Ovary (tissue), 9 donors: ENCODE results near the gene MSH3. TPM values are rescaled to one million over a fixed set of nuclear protein-coding genes. Genes with fewer than 3 reads are reported as not detected.

Experiments used
- DNase-seq, 5 donors: peaks; one replicate each; pipeline ENCODE4 v3.0.0-alpha.2; 2019 to 2020
- H3K27ac ChIP-seq, 2 donors: fragments of 200-600 bp; one replicate each; pipeline versions ENCODE4 v1.5.1 to v1.8.0; 2019 to 2022
- H3K27me3 ChIP-seq: fragments of 200-600 bp; one replicate; pipeline ENCODE4 v1.8.0; 2022
- H3K36me3 ChIP-seq: fragments of 200-600 bp; sonication (generic); one replicate; pipeline ENCODE4 v1.5.1; 2019
- H3K4me1 ChIP-seq: one replicate; pipeline ENCODE4 v1.8.1; 2013; ENCODE audit warnings: mild to moderate bottlenecking, moderate library complexity; ENCODE audit not compliant: insufficient read depth
- H3K4me3 ChIP-seq: fragments of 200-600 bp; sonication (generic); one replicate; pipeline ENCODE4 v1.5.1; 2017
- H3K9me3 ChIP-seq, 2 donors: fragments of 200-600 bp in 1 of 2; sonication (generic) in 1 of 2; one replicate each; pipeline versions ENCODE4 v1.5.1 to v1.8.1; 2013 to 2019; ENCODE audit warnings: mild to moderate bottlenecking in 1 of 2, moderate library complexity in 1 of 2
- EP300 ChIP-seq: sonication (generic); formaldehyde crosslinking; IDR thresholded peaks from one replicate; pipeline ENCODE4 v1.6.1; 2017; ENCODE audit warnings: antibody characterized with exemption
- POLR2A ChIP-seq: fragments of 450-650 bp; IDR thresholded peaks from one replicate; pipeline ENCODE4 v1.6.1; 2017; ENCODE audit warnings: antibody characterized with exemption, mild to moderate bottlenecking, moderate library complexity
- WGBS, 3 donors: extraction: QIAGEN DNeasy Blood & Tissue Kit in 1 of 3; methylation state at CpG; one replicate each; pipeline versions ENCODE4 v1.1.5 to v1.1.7; 2013 to 2017; 5-methylcytosine and 5-hydroxymethylcytosine counted together
- intact Hi-C, 4 donors: fragments of 100-400 bp; cut with DNase I; formaldehyde crosslinking; loops; one replicate each; pipeline versions ENCODE4 v1.11.0 to v1.15.1; 2022 to 2023
- polyA plus RNA-seq, 2 donors: library from polyadenylated mRNA; stranded (reverse); fragments of 200-250 nt in 1 of 2; fragments of 350-450 nt in 1 of 2; fragmentation: Illumina TruSeq in 1 of 2; extraction: RNeasy Lipid Tissue Mini Kit (QIAGEN cat#74804) in 1 of 2; gene quantifications; one replicate each; pipeline ENCODE4 v1.2.3, GENCODE V29; 2013 to 2014
- total RNA-seq, 7 donors: library from RNA; depleted of rRNA in 2 of 7; stranded (reverse); fragments of >200 nt in 2 of 7; fragmentation: NEBNext Ultra II Directional in 3 of 7; extraction: Animal tissue kit (Norgen Biotek cat#: 25700) in 3 of 7; gene quantifications; one replicate each; pipeline versions ENCODE4 v1.1.0 to v1.2.4, GENCODE V29; 2016 to 2023
- TF ChIP-seq, protein P1 (sequence below), 3 donors: fragments of 450-650 bp in 2 of 3; fragments of 200-600 bp in 1 of 3; IDR thresholded peaks; one replicate each; pipeline versions ENCODE4 v1.5.1 to v1.8.0; 2016 to 2022; ENCODE audit warnings: antibody characterized with exemption in 3 of 3, mild to moderate bottlenecking in 1 of 3
- donor health status: DM: no; HTN: no; CAD: no; lungs with moderate emphysema.
- donor health status: DM: no; HTN: no; CAD: no.
- donor health status: Bipolar disorder and iron deficiency.
- donor health status: DM: yes; HTN: yes; CAD: no.
- donor health status: DM: no; HTN: no; CAD: no.
- donor health status: DM: yes; HTN: yes; CAD: no.

MSH3 gene
- total and polyA plus RNA-seq, 9 donors, result 5.1 to 17.0 (median 13.1) TPM

DNA sequence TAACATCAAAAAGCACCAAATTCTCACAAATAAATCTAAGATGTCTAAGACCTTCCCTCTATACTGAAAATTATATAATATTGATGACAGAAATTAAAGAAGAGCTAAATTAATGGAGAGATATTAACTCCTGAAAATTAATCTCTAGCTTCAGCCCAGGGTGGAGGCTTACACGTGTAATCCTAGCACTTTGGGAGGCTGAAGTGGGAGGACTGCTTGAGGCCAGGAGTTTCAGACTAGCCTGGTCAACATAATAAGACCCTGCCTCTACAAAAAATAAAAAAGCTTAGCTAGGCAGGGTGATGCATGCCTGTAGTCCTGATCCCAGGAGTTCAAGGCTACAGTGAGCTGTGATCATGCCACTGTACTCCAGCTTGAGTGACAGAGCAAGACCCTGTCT lies 44.8 kb upstream of the MSH3 start:
- DNase-seq, result no peak
- 69 to 78% (median 72%) methylated on average over 1 of the region's 1 CpG for WGBS, 3 donors
- no peak overlapping the region for H3K27ac ChIP-seq
- no peaks in the 10 kb centered on the region for H3K27me3 ChIP-seq
- intact Hi-C loops, result no loop called here
- H3K4me3 ChIP-seq, result no peak overlapping the region
- no peak for TF ChIP-seq EP300
- no peak for TF ChIP-seq POLR2A
- TF ChIP-seq, protein P1, sequence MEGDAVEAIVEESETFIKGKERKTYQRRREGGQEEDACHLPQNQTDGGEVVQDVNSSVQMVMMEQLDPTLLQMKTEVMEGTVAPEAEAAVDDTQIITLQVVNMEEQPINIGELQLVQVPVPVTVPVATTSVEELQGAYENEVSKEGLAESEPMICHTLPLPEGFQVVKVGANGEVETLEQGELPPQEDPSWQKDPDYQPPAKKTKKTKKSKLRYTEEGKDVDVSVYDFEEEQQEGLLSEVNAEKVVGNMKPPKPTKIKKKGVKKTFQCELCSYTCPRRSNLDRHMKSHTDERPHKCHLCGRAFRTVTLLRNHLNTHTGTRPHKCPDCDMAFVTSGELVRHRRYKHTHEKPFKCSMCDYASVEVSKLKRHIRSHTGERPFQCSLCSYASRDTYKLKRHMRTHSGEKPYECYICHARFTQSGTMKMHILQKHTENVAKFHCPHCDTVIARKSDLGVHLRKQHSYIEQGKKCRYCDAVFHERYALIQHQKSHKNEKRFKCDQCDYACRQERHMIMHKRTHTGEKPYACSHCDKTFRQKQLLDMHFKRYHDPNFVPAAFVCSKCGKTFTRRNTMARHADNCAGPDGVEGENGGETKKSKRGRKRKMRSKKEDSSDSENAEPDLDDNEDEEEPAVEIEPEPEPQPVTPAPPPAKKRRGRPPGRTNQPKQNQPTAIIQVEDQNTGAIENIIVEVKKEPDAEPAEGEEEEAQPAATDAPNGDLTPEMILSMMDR (IDR thresholded peaks at IDR 0.05), result no peak
- no peaks in the 10 kb centered on the region for H3K9me3 ChIP-seq
- no peaks in the 10 kb centered on the region for H3K4me1 ChIP-seq
- H3K36me3 ChIP-seq, result no peaks in the 10 kb centered on the region

DNA sequence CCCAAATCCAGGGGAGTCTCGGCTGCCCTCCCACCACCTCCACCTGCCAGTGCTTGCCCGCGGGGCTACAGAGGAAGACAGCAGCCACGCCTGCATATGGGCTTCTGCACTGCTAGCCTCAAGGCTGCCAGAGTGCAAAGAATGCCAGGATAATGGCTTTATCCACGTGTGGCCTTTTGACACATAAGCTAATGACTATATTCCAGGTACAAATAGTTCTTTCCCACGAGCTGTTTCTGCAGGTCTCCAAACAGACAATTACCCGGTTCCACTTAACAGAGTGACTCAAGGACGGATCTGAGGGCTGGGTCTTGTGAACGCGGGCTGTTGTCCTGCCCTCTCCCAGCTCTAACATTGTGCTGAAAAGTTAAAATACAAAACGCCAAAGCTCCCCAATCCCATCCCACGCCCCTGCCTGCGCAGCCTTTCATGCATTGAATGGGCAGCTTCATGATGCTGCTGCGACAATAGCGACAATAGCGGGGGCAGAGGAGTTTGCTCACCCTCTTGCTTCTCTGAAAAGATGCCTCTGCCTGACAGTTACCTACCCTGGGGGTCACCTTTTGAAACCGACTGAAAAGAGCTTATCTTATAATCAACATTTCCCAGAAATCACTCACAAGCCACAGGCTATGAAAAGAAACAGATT lies 39.1 kb upstream of the MSH3 start:
- WGBS, 3 donors, result 80 to 86% (median 84%) methylated on average over 17 of the region's 17 CpGs
- H3K27me3 ChIP-seq, result no peaks in the 10 kb centered on the region
- no peak for DNase-seq
- no peaks in the 10 kb centered on the region for H3K36me3 ChIP-seq
- no peak overlapping the region for H3K27ac ChIP-seq
- intact Hi-C loops, result no loop called here
- TF ChIP-seq POLR2A (no peak), EP300 (no peak)
- TF ChIP-seq, protein P1 (IDR thresholded peaks at IDR 0.05), result no peak
- no peak overlapping the region for H3K4me3 ChIP-seq
- no peaks in the 10 kb centered on the region for H3K9me3 ChIP-seq
- H3K4me1 ChIP-seq, result no peaks in the 10 kb centered on the region

DNA sequence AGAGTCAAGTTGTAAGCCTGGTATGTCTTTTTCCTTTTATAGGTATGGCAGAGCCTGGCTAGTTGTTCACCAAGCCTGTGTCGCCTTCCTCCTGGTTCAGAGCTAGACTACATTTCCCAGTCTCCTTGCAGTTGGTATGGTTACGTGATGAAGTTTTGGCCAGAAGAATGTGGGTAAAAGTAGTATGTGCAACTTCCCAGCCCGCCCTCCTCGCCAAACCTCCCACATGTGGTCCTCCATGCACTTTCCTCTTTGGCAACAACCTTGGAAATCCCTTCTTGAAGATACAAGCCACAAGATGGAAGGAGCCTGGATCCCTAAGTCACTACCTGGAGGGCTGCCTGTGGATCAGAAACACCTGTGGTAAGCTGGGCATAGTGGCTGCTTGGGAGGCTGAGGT lies 36.0 kb upstream of the MSH3 start:
- Histone ChIP-seq H3K27me3 (no peaks in the 10 kb centered on the region), H3K4me1 (no peaks in the 10 kb centered on the region), H3K9me3 (no peaks in the 10 kb centered on the region), H3K4me3 (no peak overlapping the region), H3K36me3 (no peaks in the 10 kb centered on the region), H3K27ac (no peak overlapping the region)
- intact Hi-C loops, result no loop called here
- no peak for DNase-seq
- WGBS, 3 donors, result 94 to 97% (median 96%) methylated on average over 4 of the region's 4 CpGs
- TF ChIP-seq EP300 (no peak), POLR2A (no peak)
- TF ChIP-seq, protein P1 (IDR thresholded peaks at IDR 0.05), result no peak

DNA sequence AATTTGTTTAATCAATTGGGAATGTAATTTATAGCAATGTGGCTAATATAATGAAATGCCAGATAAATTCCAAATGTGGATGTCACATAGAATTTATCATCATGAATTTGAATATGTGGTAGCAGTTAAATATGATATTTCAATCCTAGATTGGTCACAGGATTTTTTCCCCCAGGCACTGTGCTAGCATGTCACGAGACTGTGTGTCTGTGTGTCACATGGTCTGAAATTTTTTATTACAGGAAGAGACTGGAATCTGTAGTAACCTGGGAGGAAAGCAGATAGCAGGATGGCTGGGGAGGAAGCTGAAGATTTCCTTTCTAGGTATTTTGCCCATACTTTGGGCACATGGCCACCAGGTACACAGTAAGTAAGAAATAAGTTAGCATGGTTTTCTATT lies 35.4 kb upstream of the MSH3 start:
- H3K9me3 ChIP-seq, result no peaks in the 10 kb centered on the region
- no peak overlapping the region for H3K4me3 ChIP-seq
- no peak overlapping the region for H3K27ac ChIP-seq
- no peak for DNase-seq
- intact Hi-C loops, result no loop called here
- no peak for TF ChIP-seq EP300
- TF ChIP-seq POLR2A, result no peak
- TF ChIP-seq, protein P1 (IDR thresholded peaks at IDR 0.05), result no peak
- no peaks in the 10 kb centered on the region for H3K36me3 ChIP-seq
- H3K4me1 ChIP-seq, result no peaks in the 10 kb centered on the region
- H3K27me3 ChIP-seq, result no peaks in the 10 kb centered on the region
- WGBS, 3 donors, result 93 to 97% (median 93%) methylated on average over 1 of the region's 1 CpG
